ENCODE results near the gene DNAH10.

Gene DNAH10

DNA sequence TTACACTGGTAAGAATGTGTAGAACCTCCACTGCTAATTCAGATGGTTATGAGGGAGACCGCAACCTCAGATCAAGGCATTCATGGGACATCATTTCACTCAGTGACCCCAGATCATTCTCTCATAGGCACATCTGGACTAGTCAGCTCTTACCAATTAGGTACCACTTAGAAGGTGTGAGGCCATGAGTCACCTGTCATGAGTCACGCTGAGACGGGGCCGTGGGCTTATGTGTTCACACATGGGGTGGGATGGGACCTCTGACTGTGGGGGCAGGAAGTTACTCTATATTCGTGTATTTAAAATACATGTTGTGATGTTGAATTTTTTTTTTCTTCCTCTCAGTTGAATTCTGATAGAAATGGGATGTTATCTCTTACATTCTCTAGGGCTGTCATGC lies 154.6 kb downstream of the DNAH10 start:
- no peaks in the 10 kb centered on the region for H3K9me3 ChIP-seq (ENCODE audit: severe bottlenecking)
- DNase-seq (ENCODE audit: low spot score) (no peak), ATAC-seq (ENCODE audit: low read depth) (peak; percentile 59)
- no peaks in the 10 kb centered on the region for H3K4me1 ChIP-seq (ENCODE audit: insufficient read depth, poor library complexity, severe bottlenecking)
- H3K36me3 ChIP-seq (ENCODE audit: low read depth): no peaks in the 10 kb centered on the region
- H3K27ac ChIP-seq (ENCODE audit: poor library complexity, severe bottlenecking): no peak overlapping the region
- H3K27me3 ChIP-seq (ENCODE audit: insufficient read depth, poor library complexity, severe bottlenecking): no peaks in the 10 kb centered on the region
- no peak overlapping the region for H3K4me3 ChIP-seq (ENCODE audit: severe bottlenecking)
- no peak for TF ChIP-seq CTCF (IDR thresholded peaks at IDR 0.05; ENCODE audit: poor library complexity, severe bottlenecking)

DNA sequence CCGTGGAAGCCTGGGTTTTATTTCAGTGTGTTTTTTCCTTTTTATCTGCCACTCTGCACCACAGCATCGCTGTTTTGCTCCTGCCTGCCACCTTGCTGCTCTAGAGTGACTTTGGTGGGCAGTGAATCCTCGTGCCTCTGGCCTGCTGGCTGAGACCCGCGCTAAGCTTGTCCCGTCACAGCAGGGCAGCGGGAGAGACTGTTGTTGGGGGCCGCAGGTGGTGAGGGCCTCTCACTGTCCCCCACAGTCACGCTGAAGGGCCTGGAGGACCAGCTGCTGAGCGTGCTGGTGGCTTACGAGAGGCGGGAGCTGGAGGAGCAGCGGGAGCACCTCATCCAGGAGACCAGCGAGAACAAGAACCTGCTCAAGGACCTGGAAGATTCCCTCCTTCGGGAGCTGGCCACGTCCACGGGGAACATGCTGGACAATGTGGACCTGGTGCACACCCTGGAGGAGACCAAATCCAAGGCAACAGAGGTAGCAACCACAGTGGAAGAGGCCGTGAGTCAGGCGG lies 155.3 kb downstream of the DNAH10 start:
- no peaks in the 10 kb centered on the region for H3K9me3 ChIP-seq (ENCODE audit: severe bottlenecking)
- ATAC-seq (ENCODE audit: low read depth) (no peak), DNase-seq (ENCODE audit: low spot score) (no peak)
- no peak overlapping the region for H3K27ac ChIP-seq (ENCODE audit: poor library complexity, severe bottlenecking)
- no peak for TF ChIP-seq CTCF (IDR thresholded peaks at IDR 0.05; ENCODE audit: poor library complexity, severe bottlenecking)
- no peaks in the 10 kb centered on the region for H3K27me3 ChIP-seq (ENCODE audit: insufficient read depth, poor library complexity, severe bottlenecking)
- no peaks in the 10 kb centered on the region for H3K36me3 ChIP-seq (ENCODE audit: low read depth)
- no peak overlapping the region for H3K4me3 ChIP-seq (ENCODE audit: severe bottlenecking)
- H3K4me1 ChIP-seq (ENCODE audit: insufficient read depth, poor library complexity, severe bottlenecking): no peaks in the 10 kb centered on the region

DNA sequence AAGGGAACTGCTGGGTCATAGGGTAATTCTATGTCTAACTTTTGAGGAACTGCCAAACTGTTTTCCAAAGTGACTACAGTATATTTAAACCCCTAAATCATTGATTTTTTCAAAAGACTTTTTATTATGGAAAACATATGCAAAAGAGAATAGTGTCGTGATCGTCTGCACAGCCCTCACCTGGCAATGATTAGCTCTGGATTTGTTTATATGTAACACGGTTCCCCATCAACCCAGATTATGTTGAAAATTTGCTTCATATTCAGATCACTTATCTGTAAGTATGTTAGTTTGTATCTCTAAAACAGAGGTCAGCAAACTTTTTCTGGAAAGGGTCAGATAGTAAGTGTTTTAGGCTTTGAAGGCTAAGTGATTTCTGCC lies 157.9 kb downstream of the DNAH10 start:
- ATAC-seq (ENCODE audit: low read depth) (no peak), DNase-seq (ENCODE audit: low spot score) (no peak)
- no peak overlapping the region for H3K27ac ChIP-seq (ENCODE audit: poor library complexity, severe bottlenecking)
- H3K9me3 ChIP-seq (ENCODE audit: severe bottlenecking): no peaks in the 10 kb centered on the region
- H3K27me3 ChIP-seq (ENCODE audit: insufficient read depth, poor library complexity, severe bottlenecking): no peaks in the 10 kb centered on the region
- H3K4me1 ChIP-seq (ENCODE audit: insufficient read depth, poor library complexity, severe bottlenecking): no peaks in the 10 kb centered on the region
- TF ChIP-seq CTCF (IDR thresholded peaks at IDR 0.05; ENCODE audit: poor library complexity, severe bottlenecking): no peak
- no peak overlapping the region for H3K4me3 ChIP-seq (ENCODE audit: severe bottlenecking)
- H3K36me3 ChIP-seq (ENCODE audit: low read depth): no peaks in the 10 kb centered on the region

- ATAC-seq (ENCODE audit: low read depth) (no peak), DNase-seq (ENCODE audit: low spot score) (no peak)
- Histone ChIP-seq H3K27ac (ENCODE audit: poor library complexity, severe bottlenecking) (no peak overlapping the region), H3K4me1 (ENCODE audit: insufficient read depth, poor library complexity, severe bottlenecking) (no peaks in the 10 kb centered on the region), H3K27me3 (ENCODE audit: insufficient read depth, poor library complexity, severe bottlenecking) (no peaks in the 10 kb centered on the region), H3K4me3 (ENCODE audit: severe bottlenecking) (no peak overlapping the region), H3K9me3 (ENCODE audit: severe bottlenecking) (no peaks in the 10 kb centered on the region), H3K36me3 (ENCODE audit: low read depth) (no peaks in the 10 kb centered on the region)
- no peak for TF ChIP-seq CTCF (IDR thresholded peaks at IDR 0.05; ENCODE audit: poor library complexity, severe bottlenecking)
These were observed 160.9 kb downstream of the DNAH10 start for GRCh38 chr12:123923038-123923437.

GRCh38 chr12:123923927-123924326 lies 161.8 kb downstream of the DNAH10 start:
- Histone ChIP-seq H3K36me3 (ENCODE audit: low read depth) (no peaks in the 10 kb centered on the region), H3K27me3 (ENCODE audit: insufficient read depth, poor library complexity, severe bottlenecking) (no peaks in the 10 kb centered on the region), H3K4me3 (ENCODE audit: severe bottlenecking) (no peak overlapping the region), H3K27ac (ENCODE audit: poor library complexity, severe bottlenecking) (no peak overlapping the region), H3K9me3 (ENCODE audit: severe bottlenecking) (no peaks in the 10 kb centered on the region), H3K4me1 (ENCODE audit: insufficient read depth, poor library complexity, severe bottlenecking) (no peaks in the 10 kb centered on the region)
- DNase-seq (ENCODE audit: low spot score): no peak
- ATAC-seq (ENCODE audit: low read depth): no peak
- TF ChIP-seq CTCF (IDR thresholded peaks at IDR 0.05; ENCODE audit: poor library complexity, severe bottlenecking): no peak
